HepG2 (cell line): ENCODE data around the gene PWWP2A. TPM values are rescaled to one million over a fixed set of nuclear protein-coding genes. Genes with fewer than 3 reads are reported as not detected.

Experiments used
- ATAC-seq: fragments of 200-7000 bp; cut with Tn5 transposase; 3 replicates; pipeline ENCODE4 v1.9.1; 2020; ENCODE audit warnings: mild to moderate bottlenecking, moderate library complexity
- BruUV-seq: library from RNA; stranded (reverse); fragments of 400-500 nt; replicated peaks from 2 replicates; lab custom pipeline; 2021; lab: Mats Ljungman, UMichigan
- CTCF ChIA-PET: fragments of 300-600 bp; formaldehyde crosslinking; extraction: SDS; loops from one replicate; lab custom pipeline; 2021; ENCODE audit warnings: low total read pairs, inconsistent platforms, low intra/inter-chr PET ratio; lab: Yijun Ruan, JAX
- POLR2A ChIA-PET: fragments of 350-600 bp; sonication (Branson Sonifier 250); formaldehyde crosslinking; loops from one replicate; lab custom pipeline; 2020; ENCODE audit warnings: antibody characterized with exemption, inconsistent platforms; lab: Yijun Ruan, JAX
- DNase-seq: peaks from one replicate; pipeline ENCODE4 v3.0.0-alpha.2; 2015; ENCODE audit warnings: low spot score
- FAIRE-seq: peaks from 3 replicates; lab custom pipeline; 2011; peaks lifted over from hg19 to GRCh38; lab: Jason Lieb, UNC
- H2AFZ ChIP-seq: one replicate; pipeline ENCODE4 v1.6.1; 2011; ENCODE audit warnings: low read length, inconsistent platforms
- H3K27ac ChIP-seq: fragments of 300-600 bp; 3 replicates; pipeline ENCODE4 v1.8.0; 2011; ENCODE audit warnings: mixed run types, mild to moderate bottlenecking, mixed read lengths, low read length, inconsistent platforms; ENCODE audit not compliant: insufficient read depth; ENCODE audit errors: extremely low read length
- H3K27me3 ChIP-seq, 2 experiments: fragments of 200-600 bp in 1 of 2; 2 replicates in 1 of 2; 3 replicates in 1 of 2; pipeline versions ENCODE4 v1.6.0 to v1.8.0; 2011; ENCODE audit warnings: low read length in 2 of 2, mild to moderate bottlenecking in 2 of 2, moderate library complexity in 2 of 2, inconsistent platforms in 1 of 2; ENCODE audit not compliant: insufficient read depth in 2 of 2, control insufficient read depth in 1 of 2
- H3K36me3 ChIP-seq, 2 experiments: fragments of 200-600 bp in 1 of 2; replicated peaks in 1 of 2; 2 replicates in 1 of 2; 3 replicates in 1 of 2; pipeline versions ENCODE4 v1.5.1 to v1.8.0; 2011; ENCODE audit warnings: low read length in 2 of 2, inconsistent platforms in 1 of 2; ENCODE audit not compliant: insufficient read depth in 2 of 2, control insufficient read depth in 1 of 2
- H3K4me1 ChIP-seq: 2 replicates; pipeline ENCODE4 v1.5.1; 2012; ENCODE audit warnings: low read length, inconsistent platforms; ENCODE audit not compliant: insufficient read depth
- H3K4me2 ChIP-seq: 2 replicates; pipeline ENCODE4 v1.6.0; 2011; ENCODE audit warnings: low read depth, low read length, inconsistent platforms
- H3K4me3 ChIP-seq, 3 experiments: fragments of 200-600 bp in 1 of 3; sonication (generic), shearing (Covaris generic) in 1 of 3; replicated peaks in 1 of 3; 2 replicates each; pipeline ENCODE4 v1.5.1; 2011 to 2016; ENCODE audit warnings: low read length in 3 of 3, inconsistent platforms in 2 of 3, low read depth in 2 of 3, mild to moderate bottlenecking in 2 of 3, control low read depth in 1 of 3, mixed read lengths in 1 of 3; ENCODE audit not compliant: insufficient read depth in 1 of 3
- H3K79me2 ChIP-seq: one replicate; pipeline ENCODE4 v1.6.1; 2011; ENCODE audit warnings: low read length, inconsistent platforms; ENCODE audit not compliant: insufficient read depth
- H3K9ac ChIP-seq: 2 replicates; pipeline ENCODE4 v1.6.0; 2011; ENCODE audit warnings: mild to moderate bottlenecking, low read depth, low read length, inconsistent platforms; ENCODE audit not compliant: insufficient read depth
- H3K9me3 ChIP-seq: 2 replicates; pipeline ENCODE4 v1.5.1; 2012; ENCODE audit warnings: mild to moderate bottlenecking, low read length
- H4K20me1 ChIP-seq: 2 replicates; pipeline ENCODE4 v1.6.0; 2011; ENCODE audit warnings: inconsistent platforms, mild to moderate bottlenecking, low read length, moderate library complexity; ENCODE audit not compliant: insufficient read depth
- ARNTL ChIP-seq: sonication (generic); formaldehyde crosslinking; IDR thresholded peaks from 2 replicates; pipeline ENCODE4 v1.4.0; 2020; ENCODE audit warnings: mild to moderate bottlenecking, missing genetic modification reagents
- JUND ChIP-seq: sonication (generic); formaldehyde crosslinking; IDR thresholded peaks from 2 replicates; pipeline ENCODE4 v1.8.0; 2022; ENCODE audit warnings: mild to moderate bottlenecking, missing genetic modification reagents
- MAFG ChIP-seq: sonication (generic); formaldehyde crosslinking; IDR thresholded peaks from 2 replicates; pipeline ENCODE4 v1.5.1; 2020; ENCODE audit warnings: mild to moderate bottlenecking, missing genetic modification reagents
- MAFK ChIP-seq, 2 experiments: IDR thresholded peaks in 1 of 2; conservative IDR thresholded peaks in 1 of 2; 2 replicates each; pipeline ENCODE4 v1.6.1; 2011; ENCODE audit warnings: improper control_type of control experiment in 2 of 2, low read length in 2 of 2
- NFIC ChIP-seq: IDR thresholded peaks from 2 replicates; pipeline ENCODE4 v1.6.1; 2012; ENCODE audit warnings: mild to moderate bottlenecking, low read length, inconsistent platforms
- NPAS2 ChIP-seq: sonication (generic); formaldehyde crosslinking; IDR thresholded peaks from 2 replicates; pipeline ENCODE4 v1.8.0; 2022; ENCODE audit warnings: mild to moderate bottlenecking, missing genetic modification reagents, borderline replicate concordance
- PHB2 ChIP-seq: fragments of 450-650 bp; IDR thresholded peaks from 2 replicates; pipeline ENCODE4 v1.6.1; 2018; ENCODE audit not compliant: partially characterized antibody
- RARG ChIP-seq: sonication (generic); formaldehyde crosslinking; IDR thresholded peaks from 2 replicates; pipeline ENCODE4 v1.4.0; 2020; ENCODE audit warnings: low read depth, mild to moderate bottlenecking, missing genetic modification reagents
- SMYD3 ChIP-seq: sonication (generic); formaldehyde crosslinking; IDR thresholded peaks from 2 replicates; pipeline ENCODE4 v1.8.1; 2023; ENCODE audit warnings: mild to moderate bottlenecking, missing genetic modification reagents
- ZNF143 ChIP-seq: sonication (generic); formaldehyde crosslinking; IDR thresholded peaks from 2 replicates; pipeline ENCODE4 v1.4.0; 2020; ENCODE audit warnings: missing genetic modification reagents
- WGBS: methylation state at CpG from one replicate; pipeline ENCODE4 v1.1.6; 2017; ENCODE audit warnings: low lambda C conversion rate; 5-methylcytosine and 5-hydroxymethylcytosine counted together
- in situ Hi-C: cut with HindIII; loops from 2 replicates; pipeline ENCODE4 v1.10.0; 2017; ENCODE audit warnings: low pct_unique_long_range_greater_than_20kb; ENCODE audit not compliant: extremely low pct_ligation_motif_present
- intact Hi-C: fragments of 100-400 bp; cut with micrococcal nuclease; formaldehyde crosslinking; loops from one replicate; pipeline ENCODE4 v1.10.0; 2022; ENCODE audit not compliant: unreplicated experiment
- polyA plus RNA-seq, 8 experiments: library from polyadenylated mRNA; depleted of rRNA in 3 of 8; stranded (reverse) in 7 of 8; unstranded in 1 of 8; fragments of >200 nt; fragmentation: Illumina TruSeq in 4 of 8; extraction: Trizol in 4 of 8; gene quantifications; 2 replicates each; pipeline versions ENCODE4 v1.2.1 to v1.2.3, GENCODE V29; 2011 to 2016; ENCODE audit warnings: low read depth in 4 of 8, missing spikeins in 1 of 8, mixed read lengths in 1 of 8; ENCODE audit not compliant: insufficient read depth in 1 of 8
- total RNA-seq, 5 experiments: library from RNA; depleted of rRNA; stranded (reverse); fragments of >200 nt; fragmentation: Illumina TruSeq; extraction: Trizol; gene quantifications; 2 replicates each; pipeline ENCODE4 v1.2.3, GENCODE V29; 2016; ENCODE audit warnings: low read depth in 1 of 5
- TF ChIP-seq, protein P1 (sequence below): sonication (generic); formaldehyde crosslinking; IDR thresholded peaks from 2 replicates; pipeline ENCODE4 v1.4.0; 2020; ENCODE audit warnings: missing genetic modification reagents, borderline replicate concordance
- TF ChIP-seq, protein P2 (sequence below): sonication (generic); formaldehyde crosslinking; IDR thresholded peaks from 2 replicates; pipeline ENCODE4 v1.4.0; 2020; ENCODE audit warnings: mild to moderate bottlenecking, missing genetic modification reagents
- TF ChIP-seq, protein P3 (sequence below): fragments of 450-650 bp; IDR thresholded peaks from 2 replicates; pipeline ENCODE4 v1.6.1; 2017

Gene PWWP2A
- total and polyA plus RNA-seq, 2 of the 13 experiments (the other 11 are each of a cell fraction or from before 2014, with no cell fraction given): 7.3 to 16.9 TPM

DNA sequence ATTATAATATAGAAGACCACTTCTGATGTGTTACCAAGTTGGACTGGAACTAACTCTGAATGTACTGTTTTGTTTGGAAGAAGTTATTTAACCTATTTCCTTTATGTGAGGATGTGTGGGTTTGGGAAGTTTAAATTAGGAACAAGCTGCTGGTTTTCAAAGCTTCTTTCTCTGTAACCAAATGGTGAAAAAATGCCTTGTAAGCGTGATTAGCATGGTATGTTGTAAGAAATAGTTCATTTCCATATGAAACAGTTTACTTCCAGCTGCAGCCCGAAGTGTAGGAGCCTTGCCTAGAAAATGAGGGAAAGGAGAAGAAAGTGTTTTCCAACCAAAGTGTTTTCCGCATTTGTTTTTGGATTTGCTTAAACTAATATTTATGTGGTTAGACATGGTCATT, 74.3 kb downstream of the PWWP2A start:
- TF ChIP-seq MAFK (conservative IDR thresholded peaks at IDR 0.05 in 1 of 2, IDR thresholded peaks at IDR 0.05 in 1 of 2; ENCODE audit: low read length in 2 of 2) (peak; percentile 12 to 25; a peak in 1 of 4 replicates), JUND (CRISPR knock-in tag) (no peak)
- no peak for ATAC-seq
- Histone ChIP-seq H3K9ac (no peak overlapping the region), H3K27ac (no peak overlapping the region), H3K79me2 (no peaks in the 10 kb centered on the region), H3K4me2 (no peak overlapping the region), H3K4me1 (no peaks in the 10 kb centered on the region), H3K9me3 (no peaks in the 10 kb centered on the region), H3K36me3 (peaks cover 6 to 45% of the 10 kb centered on the region in 2 experiments; a peak in 3 of 5 replicates), H2AFZ (no peak overlapping the region), H3K27me3 (no peaks in the 10 kb centered on the region), H3K4me3 (no peak overlapping the region), H4K20me1 (no peaks in the 10 kb centered on the region)
- POLR2A ChIA-PET: no interaction called here
- no peak for FAIRE-seq
- no peak for DNase-seq
- in situ Hi-C loops: no loop called here
- intact Hi-C loops: no loop called here
- CTCF ChIA-PET: no interaction called here
- BruUV-seq: no TSS peak
- 96% methylated on average over 3 of the region's 3 CpGs for WGBS

DNA sequence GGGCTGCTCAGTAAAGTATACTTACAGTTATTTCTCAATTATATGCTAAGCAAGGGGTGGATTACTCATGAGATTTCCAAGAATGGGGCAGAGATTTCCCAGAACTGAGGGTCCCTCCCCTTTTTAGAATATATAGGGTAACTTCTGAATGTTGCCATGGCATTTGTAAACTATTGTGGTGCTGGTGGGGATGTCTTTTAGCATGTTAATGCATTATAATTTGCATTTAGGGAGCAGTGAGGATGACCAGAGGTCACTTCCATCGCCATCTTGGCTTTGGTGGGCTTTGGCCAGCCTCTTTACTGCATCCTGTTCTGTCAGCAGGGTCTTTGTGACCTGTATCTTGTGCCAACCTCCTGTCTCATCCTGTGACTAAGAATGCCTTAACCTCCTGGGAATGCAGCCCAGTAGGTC, 74.9 kb downstream of the PWWP2A start:
- FAIRE-seq (no peak), DNase-seq (no peak), ATAC-seq (no peak)
- in situ Hi-C loops (no loop called here), intact Hi-C loops (no loop called here)
- Histone ChIP-seq H3K36me3 (peaks cover 4 to 42% of the 10 kb centered on the region in 2 experiments; a peak in 3 of 5 replicates), H3K4me3 (no peak overlapping the region), H3K27ac (no peak overlapping the region), H3K9ac (no peak overlapping the region), H3K9me3 (no peaks in the 10 kb centered on the region), H3K27me3 (no peaks in the 10 kb centered on the region), H2AFZ (no peak overlapping the region), H3K79me2 (no peaks in the 10 kb centered on the region), H3K4me1 (no peaks in the 10 kb centered on the region), H4K20me1 (no peaks in the 10 kb centered on the region), H3K4me2 (no peak overlapping the region)
- 83% methylated on average over 1 of the region's 1 CpG for WGBS
- BruUV-seq: no TSS peak
- POLR2A ChIA-PET: no interaction called here
- CTCF ChIA-PET: no interaction called here
- TF ChIP-seq, protein P1, sequence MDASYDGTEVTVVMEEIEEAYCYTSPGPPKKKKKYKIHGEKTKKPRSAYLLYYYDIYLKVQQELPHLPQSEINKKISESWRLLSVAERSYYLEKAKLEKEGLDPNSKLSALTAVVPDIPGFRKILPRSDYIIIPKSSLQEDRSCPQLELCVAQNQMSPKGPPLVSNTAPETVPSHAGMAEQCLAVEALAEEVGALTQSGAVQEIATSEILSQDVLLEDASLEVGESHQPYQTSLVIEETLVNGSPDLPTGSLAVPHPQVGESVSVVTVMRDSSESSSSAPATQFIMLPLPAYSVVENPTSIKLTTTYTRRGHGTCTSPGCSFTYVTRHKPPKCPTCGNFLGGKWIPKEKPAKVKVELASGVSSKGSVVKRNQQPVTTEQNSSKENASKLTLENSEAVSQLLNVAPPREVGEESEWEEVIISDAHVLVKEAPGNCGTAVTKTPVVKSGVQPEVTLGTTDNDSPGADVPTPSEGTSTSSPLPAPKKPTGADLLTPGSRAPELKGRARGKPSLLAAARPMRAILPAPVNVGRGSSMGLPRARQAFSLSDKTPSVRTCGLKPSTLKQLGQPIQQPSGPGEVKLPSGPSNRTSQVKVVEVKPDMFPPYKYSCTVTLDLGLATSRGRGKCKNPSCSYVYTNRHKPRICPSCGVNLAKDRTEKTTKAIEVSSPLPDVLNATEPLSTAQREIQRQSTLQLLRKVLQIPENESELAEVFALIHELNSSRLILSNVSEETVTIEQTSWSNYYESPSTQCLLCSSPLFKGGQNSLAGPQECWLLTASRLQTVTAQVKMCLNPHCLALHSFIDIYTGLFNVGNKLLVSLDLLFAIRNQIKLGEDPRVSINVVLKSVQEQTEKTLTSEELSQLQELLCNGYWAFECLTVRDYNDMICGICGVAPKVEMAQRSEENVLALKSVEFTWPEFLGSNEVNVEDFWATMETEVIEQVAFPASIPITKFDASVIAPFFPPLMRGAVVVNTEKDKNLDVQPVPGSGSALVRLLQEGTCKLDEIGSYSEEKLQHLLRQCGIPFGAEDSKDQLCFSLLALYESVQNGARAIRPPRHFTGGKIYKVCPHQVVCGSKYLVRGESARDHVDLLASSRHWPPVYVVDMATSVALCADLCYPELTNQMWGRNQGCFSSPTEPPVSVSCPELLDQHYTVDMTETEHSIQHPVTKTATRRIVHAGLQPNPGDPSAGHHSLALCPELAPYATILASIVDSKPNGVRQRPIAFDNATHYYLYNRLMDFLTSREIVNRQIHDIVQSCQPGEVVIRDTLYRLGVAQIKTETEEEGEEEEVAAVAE (CRISPR knock-in tag): no peak
- no peak for TF ChIP-seq RARG
- no peak for TF ChIP-seq NPAS2 (CRISPR knock-in tag)
- no peak for TF ChIP-seq ZNF143 (CRISPR knock-in tag)
- no peak for TF ChIP-seq NFIC
- no peak for TF ChIP-seq MAFG (CRISPR knock-in tag)
- TF ChIP-seq PHB2: no peak
- TF ChIP-seq, protein P2, sequence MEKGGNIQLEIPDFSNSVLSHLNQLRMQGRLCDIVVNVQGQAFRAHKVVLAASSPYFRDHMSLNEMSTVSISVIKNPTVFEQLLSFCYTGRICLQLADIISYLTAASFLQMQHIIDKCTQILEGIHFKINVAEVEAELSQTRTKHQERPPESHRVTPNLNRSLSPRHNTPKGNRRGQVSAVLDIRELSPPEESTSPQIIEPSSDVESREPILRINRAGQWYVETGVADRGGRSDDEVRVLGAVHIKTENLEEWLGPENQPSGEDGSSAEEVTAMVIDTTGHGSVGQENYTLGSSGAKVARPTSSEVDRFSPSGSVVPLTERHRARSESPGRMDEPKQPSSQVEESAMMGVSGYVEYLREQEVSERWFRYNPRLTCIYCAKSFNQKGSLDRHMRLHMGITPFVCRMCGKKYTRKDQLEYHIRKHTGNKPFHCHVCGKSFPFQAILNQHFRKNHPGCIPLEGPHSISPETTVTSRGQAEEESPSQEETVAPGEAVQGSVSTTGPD (CRISPR knock-in tag): no peak
- no peak for TF ChIP-seq ARNTL (CRISPR knock-in tag)
- TF ChIP-seq SMYD3 (CRISPR knock-in tag): no peak
- TF ChIP-seq, protein P3, sequence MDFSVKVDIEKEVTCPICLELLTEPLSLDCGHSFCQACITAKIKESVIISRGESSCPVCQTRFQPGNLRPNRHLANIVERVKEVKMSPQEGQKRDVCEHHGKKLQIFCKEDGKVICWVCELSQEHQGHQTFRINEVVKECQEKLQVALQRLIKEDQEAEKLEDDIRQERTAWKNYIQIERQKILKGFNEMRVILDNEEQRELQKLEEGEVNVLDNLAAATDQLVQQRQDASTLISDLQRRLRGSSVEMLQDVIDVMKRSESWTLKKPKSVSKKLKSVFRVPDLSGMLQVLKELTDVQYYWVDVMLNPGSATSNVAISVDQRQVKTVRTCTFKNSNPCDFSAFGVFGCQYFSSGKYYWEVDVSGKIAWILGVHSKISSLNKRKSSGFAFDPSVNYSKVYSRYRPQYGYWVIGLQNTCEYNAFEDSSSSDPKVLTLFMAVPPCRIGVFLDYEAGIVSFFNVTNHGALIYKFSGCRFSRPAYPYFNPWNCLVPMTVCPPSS: no peak
